ENCODE data around the gene KCNAB1. TPM values are rescaled to one million over a fixed set of nuclear protein-coding genes. Genes with fewer than 3 reads are reported as not detected.
"Not testable (repeated sequence)": the region's sequence is repeated elsewhere in the genome, so short reads cannot be mapped to it uniquely, and the experiment has no call there.

Gene KCNAB1
- total RNA-seq, result 0.26 and 0.33 TPM in 2 replicates
- polyA plus RNA-seq, result 0.03 and 0.09 TPM in 2 replicates
- 0.25 and 0.29 TPM in 2 replicates for polyA plus RNA-seq (2012)
- not detected in 2 replicates for polyA minus RNA-seq (ENCODE audit: low replicate concordance)

DNA sequence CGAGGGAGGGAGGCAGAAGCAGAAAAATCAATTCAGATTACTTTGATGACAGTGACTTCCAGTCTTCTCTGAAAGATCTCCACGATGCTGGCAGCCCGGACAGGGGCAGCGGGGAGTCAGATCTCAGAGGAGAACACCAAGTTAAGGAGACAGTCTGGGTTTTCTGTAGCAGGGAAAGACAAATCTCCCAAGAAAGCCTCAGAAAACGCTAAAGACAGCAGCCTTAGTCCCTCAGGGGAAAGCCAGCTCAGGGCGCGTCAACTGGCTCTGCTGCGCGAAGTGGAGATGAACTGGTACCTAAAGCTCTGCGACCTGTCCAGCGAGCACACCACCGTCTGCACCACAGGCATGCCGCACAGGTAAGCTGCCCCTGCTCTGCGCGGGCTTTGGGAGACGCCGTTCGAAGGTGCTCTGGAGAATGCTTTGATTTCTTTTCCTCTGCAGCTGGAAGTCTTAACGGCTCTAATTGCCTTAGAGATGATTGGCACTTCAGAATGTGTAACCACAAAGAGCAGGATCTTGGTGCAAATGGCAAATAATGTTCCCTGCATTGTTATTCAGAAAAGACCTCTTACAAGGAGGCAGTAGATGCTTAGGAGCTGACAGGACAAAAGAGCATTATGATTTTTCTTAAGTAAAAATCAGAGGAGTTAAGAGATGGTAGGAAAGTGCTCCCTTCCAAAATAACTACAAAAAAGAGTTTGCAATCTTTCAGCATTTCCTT lies at the start of gene KCNAB1:
Gene KCNAB1 (plus strand): TSS at position 51 of the 724 bp plus-strand sequence.
- H3K27me3 ChIP-seq (ENCODE audit: control insufficient read depth, insufficient read depth, low read length), result no peaks in the 10 kb centered on the region
- no peaks in the 10 kb centered on the region for H3K4me1 ChIP-seq (ENCODE audit: control insufficient read depth, extremely low read depth, insufficient read depth, low read length)
- no peaks in the 10 kb centered on the region for H3K79me2 ChIP-seq (ENCODE audit: control insufficient read depth, insufficient read depth, low read length)

DNA sequence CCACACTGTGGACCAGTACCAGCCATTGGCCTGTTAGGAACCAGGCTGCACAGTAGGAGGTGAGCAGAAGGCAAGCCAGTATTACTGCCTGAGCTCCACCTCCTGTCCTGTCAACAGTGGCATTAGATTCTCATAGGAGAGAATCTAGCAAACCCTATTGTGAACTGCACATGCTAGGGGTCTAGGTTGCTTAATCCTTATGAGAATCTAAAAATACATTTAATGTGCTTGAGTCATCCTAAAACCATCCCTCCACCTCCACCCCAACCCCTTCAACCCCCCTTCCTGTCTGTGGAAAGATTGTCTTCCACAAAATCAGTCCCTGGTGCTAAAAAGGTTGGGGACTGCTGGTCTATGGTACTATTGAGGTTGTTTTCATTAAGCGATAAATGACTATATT lies 49.3 kb upstream of the KCNAB1 start:
- Histone ChIP-seq H4K20me1 (ENCODE audit: control insufficient read depth, extremely low read depth, insufficient read depth, low read length) (no peaks in the 10 kb centered on the region), H3K27me3 (ENCODE audit: control insufficient read depth, insufficient read depth, low read length) (no peaks in the 10 kb centered on the region), H3K36me3 (ENCODE audit: control insufficient read depth, insufficient read depth, low read length) (no peaks in the 10 kb centered on the region), H3K9ac (ENCODE audit: insufficient read depth, low read length) (no peak overlapping the region), H2AFZ (ENCODE audit: low read length) (no peak overlapping the region), H3K4me3 (replicated peaks in 1 of 4; ENCODE audit: control extremely low read depth in 1 of 4, insufficient read depth in 1 of 4, low read depth in 3 of 4, low read length in 4 of 4) (no peak overlapping the region), H3K4me1 (ENCODE audit: control insufficient read depth, extremely low read depth, insufficient read depth, low read length) (no peaks in the 10 kb centered on the region), H3K4me2 (ENCODE audit: extremely low read depth, insufficient read depth, low read length) (no peak overlapping the region), H3K79me2 (ENCODE audit: control insufficient read depth, insufficient read depth, low read length) (no peaks in the 10 kb centered on the region), H3K9me3 (ENCODE audit: control insufficient read depth, insufficient read depth, low read depth, low read length) (no peaks in the 10 kb centered on the region), H3K27ac (ENCODE audit: insufficient read depth, low read length) (no peak overlapping the region)
- DNase-seq (ENCODE audit: low read depth in 2 of 2), result no peak
- TF ChIP-seq EZH2 (IDR thresholded peaks at IDR 0.05; ENCODE audit: low read length, missing control alignments), result no peak
- TF ChIP-seq, protein P1, sequence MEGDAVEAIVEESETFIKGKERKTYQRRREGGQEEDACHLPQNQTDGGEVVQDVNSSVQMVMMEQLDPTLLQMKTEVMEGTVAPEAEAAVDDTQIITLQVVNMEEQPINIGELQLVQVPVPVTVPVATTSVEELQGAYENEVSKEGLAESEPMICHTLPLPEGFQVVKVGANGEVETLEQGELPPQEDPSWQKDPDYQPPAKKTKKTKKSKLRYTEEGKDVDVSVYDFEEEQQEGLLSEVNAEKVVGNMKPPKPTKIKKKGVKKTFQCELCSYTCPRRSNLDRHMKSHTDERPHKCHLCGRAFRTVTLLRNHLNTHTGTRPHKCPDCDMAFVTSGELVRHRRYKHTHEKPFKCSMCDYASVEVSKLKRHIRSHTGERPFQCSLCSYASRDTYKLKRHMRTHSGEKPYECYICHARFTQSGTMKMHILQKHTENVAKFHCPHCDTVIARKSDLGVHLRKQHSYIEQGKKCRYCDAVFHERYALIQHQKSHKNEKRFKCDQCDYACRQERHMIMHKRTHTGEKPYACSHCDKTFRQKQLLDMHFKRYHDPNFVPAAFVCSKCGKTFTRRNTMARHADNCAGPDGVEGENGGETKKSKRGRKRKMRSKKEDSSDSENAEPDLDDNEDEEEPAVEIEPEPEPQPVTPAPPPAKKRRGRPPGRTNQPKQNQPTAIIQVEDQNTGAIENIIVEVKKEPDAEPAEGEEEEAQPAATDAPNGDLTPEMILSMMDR (conservative IDR thresholded peaks at IDR 0.05 in 1 of 2, IDR thresholded peaks at IDR 0.05 in 1 of 2; ENCODE audit: low read depth in 1 of 2, low read length in 2 of 2), result no peak

More for the DNA sequence above, at the start of gene KCNAB1:
- TF ChIP-seq EZH2 (IDR thresholded peaks at IDR 0.05; ENCODE audit: low read length, missing control alignments), result no peak
- TF ChIP-seq, protein P1 (conservative IDR thresholded peaks at IDR 0.05 in 1 of 2, IDR thresholded peaks at IDR 0.05 in 1 of 2; ENCODE audit: low read depth in 1 of 2, low read length in 2 of 2), result no peak
- H3K9me3 ChIP-seq (ENCODE audit: control insufficient read depth, insufficient read depth, low read depth, low read length), result no peaks in the 10 kb centered on the region
- H2AFZ ChIP-seq (ENCODE audit: low read length), result no peak within 1 kb of the TSS
- no peaks in the 10 kb centered on the region for H3K36me3 ChIP-seq (ENCODE audit: control insufficient read depth, insufficient read depth, low read length)
- no peak within 1 kb of the TSS for H3K4me2 ChIP-seq (ENCODE audit: extremely low read depth, insufficient read depth, low read length)
- DNase-seq (ENCODE audit: low read depth in 2 of 2), result no peak
- no peak within 1 kb of the TSS for H3K4me3 ChIP-seq (replicated peaks in 1 of 4; ENCODE audit: control extremely low read depth in 1 of 4, insufficient read depth in 1 of 4, low read depth in 3 of 4, low read length in 4 of 4)
- H4K20me1 ChIP-seq (ENCODE audit: control insufficient read depth, extremely low read depth, insufficient read depth, low read length), result no peaks in the 10 kb centered on the region
- no peak within 1 kb of the TSS for H3K27ac ChIP-seq (ENCODE audit: insufficient read depth, low read length)
- no peak within 1 kb of the TSS for H3K9ac ChIP-seq (ENCODE audit: insufficient read depth, low read length)

DNA sequence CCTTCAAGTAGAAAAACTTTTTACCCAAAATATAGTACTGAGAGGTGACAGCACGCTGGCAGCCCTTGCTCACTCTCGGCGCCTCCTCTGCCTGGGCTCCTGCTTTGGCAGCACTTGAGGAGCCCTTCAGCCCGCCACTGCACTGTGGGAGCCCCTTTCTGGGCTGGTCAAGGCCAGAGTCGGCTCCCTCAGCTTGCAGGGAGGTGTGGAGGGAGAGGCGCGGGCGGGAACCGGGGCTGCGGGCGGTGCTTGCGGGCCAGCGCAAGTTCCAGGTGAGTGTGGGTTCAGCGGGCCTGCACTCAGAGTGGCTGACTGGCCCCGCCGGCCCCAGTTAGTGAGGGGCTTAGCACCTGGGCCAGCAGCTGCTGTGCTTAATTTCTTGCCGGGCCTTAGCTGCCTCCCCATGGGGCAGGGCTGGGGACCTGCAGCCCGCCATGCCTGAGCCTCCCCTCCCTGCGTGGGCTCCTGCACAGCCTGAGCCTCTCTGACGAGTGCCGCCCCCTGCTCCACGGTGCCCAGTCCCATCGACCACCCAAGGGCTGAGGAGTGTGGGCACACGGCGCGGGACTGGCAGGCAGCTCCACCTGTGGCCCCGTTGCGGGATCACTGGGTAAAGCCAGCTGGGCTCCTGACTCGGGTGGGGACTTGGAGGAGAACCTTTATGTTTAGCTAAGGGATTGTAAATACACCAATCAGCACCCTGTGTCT lies 47.3 kb upstream of the KCNAB1 start:
- H3K27ac ChIP-seq (ENCODE audit: insufficient read depth, low read length); H3K9ac ChIP-seq (ENCODE audit: insufficient read depth, low read length); H3K4me2 ChIP-seq (ENCODE audit: extremely low read depth, insufficient read depth, low read length); H3K4me1 ChIP-seq (ENCODE audit: control insufficient read depth, extremely low read depth, insufficient read depth, low read length); H3K4me3 ChIP-seq (replicated peaks in 1 of 4; ENCODE audit: control extremely low read depth in 1 of 4, insufficient read depth in 1 of 4, low read depth in 3 of 4, low read length in 4 of 4); H3K79me2 ChIP-seq (ENCODE audit: control insufficient read depth, insufficient read depth, low read length); DNase-seq (ENCODE audit: low read depth in 2 of 2); H3K27me3 ChIP-seq (ENCODE audit: control insufficient read depth, insufficient read depth, low read length); H3K36me3 ChIP-seq (ENCODE audit: control insufficient read depth, insufficient read depth, low read length); H2AFZ ChIP-seq (ENCODE audit: low read length); H4K20me1 ChIP-seq (ENCODE audit: control insufficient read depth, extremely low read depth, insufficient read depth, low read length); H3K9me3 ChIP-seq (ENCODE audit: control insufficient read depth, insufficient read depth, low read depth, low read length): not testable (repeated sequence)

Data from fibroblast of lung (primary cell).